Measurements from ENCODE around the gene WWOX.

GRCh38 chr16:78189121-78189520 lies 89.7 kb downstream of the WWOX start:
- TF ChIP-seq CTCF (conservative IDR thresholded peaks at IDR 0.05; ENCODE audit: low read depth, low read length) (no peak), EZH2 (IDR thresholded peaks at IDR 0.05; ENCODE audit: borderline replicate concordance, low read depth, low read length, poor library complexity, severe bottlenecking) (no peak)

Measured in A673 (cell line).